ENCODE measurements around the gene CCDC14.

DNA sequence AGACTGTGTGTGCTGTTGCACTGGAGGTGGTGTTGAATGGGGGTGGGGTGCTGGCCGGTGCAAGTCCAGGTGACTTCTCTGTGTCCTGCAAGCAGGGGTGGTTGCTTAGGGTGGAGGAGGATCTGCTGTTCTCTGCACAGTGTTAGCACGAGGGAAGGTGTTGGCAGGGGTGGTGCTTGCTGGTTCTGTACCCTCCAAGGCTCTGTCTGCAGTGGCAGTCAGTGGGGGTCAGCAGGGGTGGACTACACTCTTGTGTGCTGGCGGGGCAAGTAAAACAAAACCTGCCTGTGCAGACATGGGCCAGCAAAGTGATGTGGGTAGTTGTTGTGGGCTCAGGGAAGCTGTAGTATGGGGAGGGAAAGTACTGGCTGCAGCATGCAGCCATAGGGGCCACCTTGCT is 25.4 kb upstream of the CCDC14 start:
- TF ChIP-seq, protein P1, sequence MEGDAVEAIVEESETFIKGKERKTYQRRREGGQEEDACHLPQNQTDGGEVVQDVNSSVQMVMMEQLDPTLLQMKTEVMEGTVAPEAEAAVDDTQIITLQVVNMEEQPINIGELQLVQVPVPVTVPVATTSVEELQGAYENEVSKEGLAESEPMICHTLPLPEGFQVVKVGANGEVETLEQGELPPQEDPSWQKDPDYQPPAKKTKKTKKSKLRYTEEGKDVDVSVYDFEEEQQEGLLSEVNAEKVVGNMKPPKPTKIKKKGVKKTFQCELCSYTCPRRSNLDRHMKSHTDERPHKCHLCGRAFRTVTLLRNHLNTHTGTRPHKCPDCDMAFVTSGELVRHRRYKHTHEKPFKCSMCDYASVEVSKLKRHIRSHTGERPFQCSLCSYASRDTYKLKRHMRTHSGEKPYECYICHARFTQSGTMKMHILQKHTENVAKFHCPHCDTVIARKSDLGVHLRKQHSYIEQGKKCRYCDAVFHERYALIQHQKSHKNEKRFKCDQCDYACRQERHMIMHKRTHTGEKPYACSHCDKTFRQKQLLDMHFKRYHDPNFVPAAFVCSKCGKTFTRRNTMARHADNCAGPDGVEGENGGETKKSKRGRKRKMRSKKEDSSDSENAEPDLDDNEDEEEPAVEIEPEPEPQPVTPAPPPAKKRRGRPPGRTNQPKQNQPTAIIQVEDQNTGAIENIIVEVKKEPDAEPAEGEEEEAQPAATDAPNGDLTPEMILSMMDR (IDR thresholded peaks at IDR 0.05) = no peak
- TF ChIP-seq POLR2A (IDR thresholded peaks at IDR 0.05) = no peak

Measured in heart left ventricle (tissue), 13 donors.